ENCODE measurements around the gene KLHL15.

- no peak for TF ChIP-seq EZH2 (IDR thresholded peaks at IDR 0.05; ENCODE audit: low read depth, unreplicated experiment)
- no peak for TF ChIP-seq POLR2AphosphoS5 (IDR thresholded peaks at IDR 0.05; ENCODE audit: low read depth)
- TF ChIP-seq CTCF (conservative IDR thresholded peaks at IDR 0.05; ENCODE audit: low read depth in 2 of 2): no peak
- TF ChIP-seq REST (IDR thresholded peaks at IDR 0.05; ENCODE audit: unreplicated experiment): no peak
- no peak for TF ChIP-seq ZNF331 (CRISPR knock-in tag; IDR thresholded peaks at IDR 0.05; ENCODE audit: low read depth)
- TF ChIP-seq ZNF114 (CRISPR knock-in tag; IDR thresholded peaks at IDR 0.05): no peak
- TF ChIP-seq JUNB (IDR thresholded peaks at IDR 0.05; ENCODE audit: unreplicated experiment): no peak
- no peak for TF ChIP-seq EZH2phosphoT487 (IDR thresholded peaks at IDR 0.05; ENCODE audit: unreplicated experiment)
- TF ChIP-seq, protein P1, sequence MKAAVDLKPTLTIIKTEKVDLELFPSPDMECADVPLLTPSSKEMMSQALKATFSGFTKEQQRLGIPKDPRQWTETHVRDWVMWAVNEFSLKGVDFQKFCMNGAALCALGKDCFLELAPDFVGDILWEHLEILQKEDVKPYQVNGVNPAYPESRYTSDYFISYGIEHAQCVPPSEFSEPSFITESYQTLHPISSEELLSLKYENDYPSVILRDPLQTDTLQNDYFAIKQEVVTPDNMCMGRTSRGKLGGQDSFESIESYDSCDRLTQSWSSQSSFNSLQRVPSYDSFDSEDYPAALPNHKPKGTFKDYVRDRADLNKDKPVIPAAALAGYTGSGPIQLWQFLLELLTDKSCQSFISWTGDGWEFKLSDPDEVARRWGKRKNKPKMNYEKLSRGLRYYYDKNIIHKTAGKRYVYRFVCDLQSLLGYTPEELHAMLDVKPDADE (IDR thresholded peaks at IDR 0.05): no peak
- no peak for TF ChIP-seq CREB1 (CRISPR knock-in tag; IDR thresholded peaks at IDR 0.05; ENCODE audit: low read depth)
Measured at GRCh38 chrX:23935106-23935505, 91.9 kb downstream of the KLHL15 start.

Measured in GM23338 (cell line).